Astrocyte (in vitro differentiated cells and primary cell): ENCODE data around the gene TBC1D5. TPM values are rescaled to one million over a fixed set of nuclear protein-coding genes. Genes with fewer than 3 reads are reported as not detected.

ENCODE experiments used
- DNase-seq: peaks from one replicate; pipeline ENCODE4 v3.0.0-alpha.2; 2010; ENCODE audit warnings: low read depth
- FAIRE-seq: peaks from 2 replicates; lab custom pipeline; 2011; peaks lifted over from hg19 to GRCh38; lab: Jason Lieb, UNC
- H2AFZ ChIP-seq: 2 replicates; pipeline ENCODE4 v1.6.0; 2012; ENCODE audit warnings: low read depth, low read length, inconsistent platforms
- H3K27ac ChIP-seq: 2 replicates; pipeline ENCODE4 v1.5.1; 2011; ENCODE audit warnings: low read depth, low read length, inconsistent platforms
- H3K27me3 ChIP-seq: 2 replicates; pipeline ENCODE4 v1.6.0; 2011; ENCODE audit warnings: low read length, inconsistent platforms; ENCODE audit not compliant: insufficient read depth
- H3K36me3 ChIP-seq: 2 replicates; pipeline ENCODE4 v1.5.1; 2011; ENCODE audit warnings: low read length, inconsistent platforms; ENCODE audit not compliant: insufficient read depth
- H3K4me1 ChIP-seq: 2 replicates; pipeline ENCODE4 v1.5.1; 2011; ENCODE audit warnings: low read length, inconsistent platforms; ENCODE audit not compliant: insufficient read depth
- H3K4me2 ChIP-seq: 2 replicates; pipeline ENCODE4 v1.6.0; 2012; ENCODE audit warnings: low read length, inconsistent platforms
- H3K4me3 ChIP-seq: 2 replicates; pipeline ENCODE4 v1.5.1; 2011; ENCODE audit warnings: low read depth, mild to moderate bottlenecking, low read length, inconsistent platforms; ENCODE audit not compliant: insufficient read depth
- H3K79me2 ChIP-seq: 2 replicates; pipeline ENCODE4 v1.6.0; 2012; ENCODE audit warnings: mild to moderate bottlenecking, low read length, inconsistent platforms; ENCODE audit not compliant: insufficient read depth
- H3K9ac ChIP-seq: 2 replicates; pipeline ENCODE4 v1.6.0; 2012; ENCODE audit warnings: mild to moderate bottlenecking, low read length, inconsistent platforms
- H3K9me3 ChIP-seq: 2 replicates; pipeline ENCODE4 v1.5.1; 2012; ENCODE audit warnings: low read depth, mild to moderate bottlenecking, low read length, inconsistent platforms; ENCODE audit not compliant: insufficient read depth
- H4K20me1 ChIP-seq: 2 replicates; pipeline ENCODE4 v1.6.0; 2012; ENCODE audit warnings: low read length, inconsistent platforms; ENCODE audit not compliant: insufficient read depth
- H3K27ac Mint-ChIP-seq: one replicate; pipeline ENCODE4 v1.8.0; 2021; ENCODE audit warnings: mild to moderate bottlenecking, mixed read lengths; ENCODE audit not compliant: unreplicated experiment
- H3K27me3 Mint-ChIP-seq: one replicate; pipeline ENCODE4 v1.8.0; 2021; ENCODE audit warnings: low read depth, mixed read lengths; ENCODE audit not compliant: unreplicated experiment
- H3K36me3 Mint-ChIP-seq: one replicate; pipeline ENCODE4 v1.8.0; 2021; ENCODE audit warnings: low read depth, mixed read lengths; ENCODE audit not compliant: unreplicated experiment
- H3K4me1 Mint-ChIP-seq: one replicate; pipeline ENCODE4 v1.8.0; 2021; ENCODE audit warnings: low read depth, mixed read lengths; ENCODE audit not compliant: unreplicated experiment
- H3K4me3 Mint-ChIP-seq: one replicate; pipeline ENCODE4 v1.8.0; 2021; ENCODE audit warnings: mild to moderate bottlenecking, moderate library complexity, mixed read lengths; ENCODE audit not compliant: unreplicated experiment
- H3K9me3 Mint-ChIP-seq: one replicate; pipeline ENCODE4 v1.8.0; 2021; ENCODE audit warnings: mild to moderate bottlenecking, mixed read lengths; ENCODE audit not compliant: unreplicated experiment
- EZH2 ChIP-seq: IDR thresholded peaks from 2 replicates; pipeline ENCODE4 v1.6.1; 2012; ENCODE audit warnings: mild to moderate bottlenecking, low read length, inconsistent platforms; ENCODE audit not compliant: insufficient read depth
- total RNA-seq: library from RNA; stranded (reverse); gene quantifications from 2 replicates; pipeline ENCODE4 v1.2.1, GENCODE V29; 2021
- TF ChIP-seq, protein P1 (sequence below): IDR thresholded peaks from 2 replicates; pipeline ENCODE4 v1.5.1; 2011; ENCODE audit warnings: low read depth, mild to moderate bottlenecking, inconsistent platforms, low read length, moderate library complexity; ENCODE audit not compliant: insufficient read depth

The TBC1D5 gene
- total RNA-seq, 1 donor from 2014 or later, result 23.0 TPM

DNA sequence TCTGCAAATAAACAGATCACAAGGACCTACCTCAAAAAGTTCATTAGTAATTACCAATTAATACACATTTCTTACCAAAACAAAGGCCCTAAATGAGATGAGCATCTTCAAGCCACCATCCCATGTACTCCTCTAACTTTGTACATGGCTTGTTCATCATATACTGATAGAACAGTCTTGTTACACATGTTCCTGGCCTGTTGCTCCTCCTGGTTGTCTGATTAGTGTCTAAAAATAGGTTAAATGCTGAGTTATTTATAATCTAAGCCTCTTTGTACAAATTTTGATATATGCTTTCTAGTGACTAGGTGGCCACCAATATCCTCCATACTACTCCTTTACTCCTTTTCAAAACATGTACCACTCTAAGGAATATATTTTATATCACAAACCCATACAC lies 25.0 kb downstream of the TBC1D5 start:
- FAIRE-seq (no peak), DNase-seq (no peak)
- H3K27ac ChIP-seq, result no peak overlapping the region
- H3K79me2 ChIP-seq, result peaks cover 3% of the 10 kb centered on the region
- Mint-ChIP-seq H3K4me3 (no peak overlapping the region), H3K27me3 (no peaks in the 10 kb centered on the region), H3K9me3 (peaks cover 10% of the 10 kb centered on the region), H3K36me3 (peaks cover 15% of the 10 kb centered on the region), H3K27ac (no peak overlapping the region), H3K4me1 (no peaks in the 10 kb centered on the region)
- no peak overlapping the region for H3K9ac ChIP-seq
- H3K4me1 ChIP-seq, result no peaks in the 10 kb centered on the region
- no peak overlapping the region for H3K4me3 ChIP-seq
- no peak for TF ChIP-seq EZH2
- TF ChIP-seq, protein P1, sequence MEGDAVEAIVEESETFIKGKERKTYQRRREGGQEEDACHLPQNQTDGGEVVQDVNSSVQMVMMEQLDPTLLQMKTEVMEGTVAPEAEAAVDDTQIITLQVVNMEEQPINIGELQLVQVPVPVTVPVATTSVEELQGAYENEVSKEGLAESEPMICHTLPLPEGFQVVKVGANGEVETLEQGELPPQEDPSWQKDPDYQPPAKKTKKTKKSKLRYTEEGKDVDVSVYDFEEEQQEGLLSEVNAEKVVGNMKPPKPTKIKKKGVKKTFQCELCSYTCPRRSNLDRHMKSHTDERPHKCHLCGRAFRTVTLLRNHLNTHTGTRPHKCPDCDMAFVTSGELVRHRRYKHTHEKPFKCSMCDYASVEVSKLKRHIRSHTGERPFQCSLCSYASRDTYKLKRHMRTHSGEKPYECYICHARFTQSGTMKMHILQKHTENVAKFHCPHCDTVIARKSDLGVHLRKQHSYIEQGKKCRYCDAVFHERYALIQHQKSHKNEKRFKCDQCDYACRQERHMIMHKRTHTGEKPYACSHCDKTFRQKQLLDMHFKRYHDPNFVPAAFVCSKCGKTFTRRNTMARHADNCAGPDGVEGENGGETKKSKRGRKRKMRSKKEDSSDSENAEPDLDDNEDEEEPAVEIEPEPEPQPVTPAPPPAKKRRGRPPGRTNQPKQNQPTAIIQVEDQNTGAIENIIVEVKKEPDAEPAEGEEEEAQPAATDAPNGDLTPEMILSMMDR, result no peak
- no peaks in the 10 kb centered on the region for H4K20me1 ChIP-seq
- no peaks in the 10 kb centered on the region for H3K27me3 ChIP-seq
- H3K36me3 ChIP-seq, result no peaks in the 10 kb centered on the region
- no peak overlapping the region for H3K4me2 ChIP-seq
- H2AFZ ChIP-seq, result no peak overlapping the region
- H3K9me3 ChIP-seq, result no peaks in the 10 kb centered on the region

DNA sequence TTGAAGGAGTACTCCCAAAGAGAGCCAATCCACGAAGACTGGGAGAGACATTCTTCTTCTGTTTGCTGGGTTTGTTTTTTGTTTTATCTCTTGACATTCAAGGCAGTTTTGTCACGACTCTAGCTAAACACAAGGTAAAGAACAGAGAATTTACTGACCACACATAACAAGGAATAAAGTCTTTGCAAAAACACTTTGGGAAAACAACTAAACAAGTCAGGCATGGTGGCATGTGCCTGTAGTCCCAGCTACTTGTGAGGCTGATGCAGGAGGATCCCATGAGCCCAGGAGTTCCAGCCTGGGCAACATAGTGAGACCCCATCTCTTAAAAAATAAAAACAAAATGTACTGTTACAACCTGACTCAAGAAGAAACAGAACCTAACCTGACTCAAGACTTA lies 28.0 kb downstream of the TBC1D5 start:
- Histone ChIP-seq H3K4me1 (no peaks in the 10 kb centered on the region), H3K27ac (no peak overlapping the region), H3K4me2 (no peak overlapping the region), H3K79me2 (peaks cover 3% of the 10 kb centered on the region), H3K9ac (no peak overlapping the region), H3K4me3 (no peak overlapping the region), H3K36me3 (no peaks in the 10 kb centered on the region), H2AFZ (no peak overlapping the region), H3K9me3 (no peaks in the 10 kb centered on the region), H4K20me1 (no peaks in the 10 kb centered on the region), H3K27me3 (no peaks in the 10 kb centered on the region)
- Mint-ChIP-seq H3K4me3 (no peak overlapping the region), H3K27ac (no peak overlapping the region), H3K36me3 (peaks cover 15% of the 10 kb centered on the region), H3K9me3 (peaks cover 10% of the 10 kb centered on the region), H3K4me1 (no peaks in the 10 kb centered on the region), H3K27me3 (no peaks in the 10 kb centered on the region)
- DNase-seq (no peak), FAIRE-seq (no peak)
- TF ChIP-seq, protein P1, result no peak
- TF ChIP-seq EZH2, result no peak

DNA sequence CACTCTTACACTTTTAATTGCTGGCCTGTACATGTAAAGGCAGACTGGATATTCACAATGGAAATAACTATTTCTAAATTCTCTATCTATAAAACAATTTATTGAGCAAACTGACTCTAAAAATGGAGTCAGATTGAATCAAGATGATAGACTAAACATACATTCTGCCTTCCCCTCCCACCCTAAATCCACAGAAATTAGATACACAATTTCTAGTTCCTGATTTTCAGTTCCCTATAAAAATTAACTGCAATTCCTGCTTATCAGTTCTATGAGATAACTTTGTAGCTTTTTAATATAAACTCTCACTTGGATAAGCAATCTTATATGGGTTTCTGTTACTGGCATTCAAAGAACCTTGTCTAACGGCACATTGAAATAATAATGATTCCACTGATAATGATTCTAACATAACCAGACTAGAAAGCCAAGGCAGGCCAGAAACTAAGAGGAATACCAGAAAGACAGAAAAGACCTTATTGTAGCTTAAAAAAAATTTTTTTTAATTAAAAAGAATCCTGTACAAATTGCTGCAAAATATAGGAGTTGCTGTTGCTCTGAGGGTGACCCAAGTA lies 33.1 kb downstream of the TBC1D5 start:
- Mint-ChIP-seq H3K27ac (no peak overlapping the region), H3K36me3 (peaks cover 7% of the 10 kb centered on the region), H3K27me3 (no peaks in the 10 kb centered on the region), H3K9me3 (peaks cover 3% of the 10 kb centered on the region), H3K4me3 (no peak overlapping the region), H3K4me1 (no peaks in the 10 kb centered on the region)
- Histone ChIP-seq H3K9ac (no peak overlapping the region), H4K20me1 (no peaks in the 10 kb centered on the region), H3K4me3 (no peak overlapping the region), H3K4me2 (no peak overlapping the region), H3K36me3 (no peaks in the 10 kb centered on the region), H3K4me1 (no peaks in the 10 kb centered on the region), H3K79me2 (no peaks in the 10 kb centered on the region), H2AFZ (no peak overlapping the region), H3K27ac (no peak overlapping the region), H3K9me3 (no peaks in the 10 kb centered on the region), H3K27me3 (no peaks in the 10 kb centered on the region)
- no peak for TF ChIP-seq EZH2
- TF ChIP-seq, protein P1, result no peak
- no peak for DNase-seq
- no peak for FAIRE-seq
